ENCODE measurements around the gene WDR59. TPM values are rescaled to one million over a fixed set of nuclear protein-coding genes. Genes with fewer than 3 reads are reported as not detected.

WDR59 gene
- total RNA-seq, 1 donor: 19.9 TPM

- no peak for DNase-seq (ENCODE audit: low read depth)
- no peak for TF ChIP-seq CTCF (IDR thresholded peaks at IDR 0.05; ENCODE audit: insufficient read depth, low read depth, low read length)
- peak overlapping the region; percentile 93 for H3K4me3 ChIP-seq (ENCODE audit: low read depth, low read length)
These were observed 762 bp downstream of the WDR59 start for GRCh38 chr16:74984194-74984528.

GRCh38 chr16:74982256-74982655, 2.7 kb downstream of the WDR59 start:
- H3K4me3 ChIP-seq (ENCODE audit: low read depth, low read length): no peak overlapping the region
- DNase-seq (ENCODE audit: low read depth): no peak
- TF ChIP-seq CTCF (IDR thresholded peaks at IDR 0.05; ENCODE audit: insufficient read depth, low read depth, low read length): no peak

- H3K4me3 ChIP-seq (ENCODE audit: low read depth, low read length): no peak overlapping the region
- no peak for DNase-seq (ENCODE audit: low read depth)
- no peak for TF ChIP-seq CTCF (IDR thresholded peaks at IDR 0.05; ENCODE audit: insufficient read depth, low read depth, low read length)
These were observed 9.3 kb downstream of the WDR59 start for GRCh38 chr16:74975591-74975990.

- DNase-seq (ENCODE audit: low read depth): no peak
- no peak overlapping the region for H3K4me3 ChIP-seq (ENCODE audit: low read depth, low read length)
- no peak for TF ChIP-seq CTCF (IDR thresholded peaks at IDR 0.05; ENCODE audit: insufficient read depth, low read depth, low read length)
These were observed 11.6 kb downstream of the WDR59 start for GRCh38 chr16:74973304-74973703.

GRCh38 chr16:74954763-74955162, 30.2 kb downstream of the WDR59 start:
- no peak overlapping the region for H3K4me3 ChIP-seq (ENCODE audit: low read depth, low read length)
- no peak for TF ChIP-seq CTCF (IDR thresholded peaks at IDR 0.05; ENCODE audit: insufficient read depth, low read depth, low read length)
- no peak for DNase-seq (ENCODE audit: low read depth)

GRCh38 chr16:74951681-74952080, 33.2 kb downstream of the WDR59 start:
- DNase-seq (ENCODE audit: low read depth): no peak
- TF ChIP-seq CTCF (IDR thresholded peaks at IDR 0.05; ENCODE audit: insufficient read depth, low read depth, low read length): no peak
- no peak overlapping the region for H3K4me3 ChIP-seq (ENCODE audit: low read depth, low read length)

GRCh38 chr16:74951206-74951605, 33.7 kb downstream of the WDR59 start:
- H3K4me3 ChIP-seq (ENCODE audit: low read depth, low read length): no peak overlapping the region
- TF ChIP-seq CTCF (IDR thresholded peaks at IDR 0.05; ENCODE audit: insufficient read depth, low read depth, low read length): no peak

More at GRCh38 chr16:74951206-74951605, 33.7 kb downstream of the WDR59 start:
- no peak for DNase-seq (ENCODE audit: low read depth)
